ENCODE measurements around the gene MAML3.

DNA sequence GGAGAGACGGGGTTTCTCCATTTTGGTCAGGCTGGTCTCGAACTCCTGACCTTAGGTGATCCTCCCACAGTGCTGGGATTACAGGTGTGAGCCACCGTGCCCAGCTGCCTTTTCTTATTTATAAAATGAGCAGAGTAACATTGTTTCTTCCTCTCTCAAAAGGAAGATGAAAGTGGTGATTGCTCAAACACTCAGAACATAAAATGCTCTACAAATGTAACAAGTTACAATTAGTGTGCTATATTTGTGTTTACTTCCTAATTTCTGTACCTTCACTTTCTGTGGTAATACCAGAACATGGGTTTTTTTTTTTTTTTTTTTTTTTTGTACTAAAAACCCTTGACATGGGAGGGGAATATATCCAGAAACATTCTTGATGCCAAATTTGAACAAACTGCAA lies 290.5 kb downstream of the MAML3 start:
- TF ChIP-seq, protein P1, sequence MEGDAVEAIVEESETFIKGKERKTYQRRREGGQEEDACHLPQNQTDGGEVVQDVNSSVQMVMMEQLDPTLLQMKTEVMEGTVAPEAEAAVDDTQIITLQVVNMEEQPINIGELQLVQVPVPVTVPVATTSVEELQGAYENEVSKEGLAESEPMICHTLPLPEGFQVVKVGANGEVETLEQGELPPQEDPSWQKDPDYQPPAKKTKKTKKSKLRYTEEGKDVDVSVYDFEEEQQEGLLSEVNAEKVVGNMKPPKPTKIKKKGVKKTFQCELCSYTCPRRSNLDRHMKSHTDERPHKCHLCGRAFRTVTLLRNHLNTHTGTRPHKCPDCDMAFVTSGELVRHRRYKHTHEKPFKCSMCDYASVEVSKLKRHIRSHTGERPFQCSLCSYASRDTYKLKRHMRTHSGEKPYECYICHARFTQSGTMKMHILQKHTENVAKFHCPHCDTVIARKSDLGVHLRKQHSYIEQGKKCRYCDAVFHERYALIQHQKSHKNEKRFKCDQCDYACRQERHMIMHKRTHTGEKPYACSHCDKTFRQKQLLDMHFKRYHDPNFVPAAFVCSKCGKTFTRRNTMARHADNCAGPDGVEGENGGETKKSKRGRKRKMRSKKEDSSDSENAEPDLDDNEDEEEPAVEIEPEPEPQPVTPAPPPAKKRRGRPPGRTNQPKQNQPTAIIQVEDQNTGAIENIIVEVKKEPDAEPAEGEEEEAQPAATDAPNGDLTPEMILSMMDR (IDR thresholded peaks at IDR 0.05; ENCODE audit: low read depth, low read length), result no peak
- no peak for TF ChIP-seq MYC (IDR thresholded peaks at IDR 0.05; ENCODE audit: low read depth, low read length)
- TF ChIP-seq POLR2A (IDR thresholded peaks at IDR 0.05; ENCODE audit: extremely low read depth, insufficient read length), result no peak
- TF ChIP-seq, protein P2, sequence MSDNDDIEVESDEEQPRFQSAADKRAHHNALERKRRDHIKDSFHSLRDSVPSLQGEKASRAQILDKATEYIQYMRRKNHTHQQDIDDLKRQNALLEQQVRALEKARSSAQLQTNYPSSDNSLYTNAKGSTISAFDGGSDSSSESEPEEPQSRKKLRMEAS (IDR thresholded peaks at IDR 0.05; ENCODE audit: low read depth, low read length), result no peak

Data from NB4 (cell line).